Colonic mucosa (tissue), 4 donors: ENCODE data around the gene HOXD10. TPM values are rescaled to one million over a fixed set of nuclear protein-coding genes. Genes with fewer than 3 reads are reported as not detected.
A peak's percentile ranks its signal among the peaks of the same experiment; 100 is the strongest.

Experiments used
- DNase-seq: peaks from one replicate; pipeline ENCODE4 v3.0.0-alpha.2; 2020
- H3K27ac ChIP-seq: fragments of 200-600 bp; one replicate; pipeline ENCODE4 v1.8.0; 2021
- H3K27me3 ChIP-seq: fragments of 200-600 bp; one replicate; pipeline ENCODE4 v1.8.0; 2021
- H3K36me3 ChIP-seq: fragments of 200-600 bp; one replicate; pipeline ENCODE4 v1.8.0; 2021
- H3K4me1 ChIP-seq: fragments of 200-600 bp; one replicate; pipeline ENCODE4 v1.8.0; 2021; ENCODE audit warnings: mild to moderate bottlenecking
- H3K4me3 ChIP-seq: fragments of 200-600 bp; one replicate; pipeline ENCODE4 v1.8.0; 2021
- H3K9ac ChIP-seq, 2 donors: one replicate each; pipeline ENCODE4 v1.7.0; 2013; ENCODE audit warnings: control low read depth in 2 of 2, low read depth in 2 of 2, low read length in 2 of 2
- H3K9me3 ChIP-seq: fragments of 200-600 bp; one replicate; pipeline ENCODE4 v1.8.0; 2021
- intact Hi-C: fragments of 100-400 bp; cut with DNase I; formaldehyde crosslinking; loops from one replicate; pipeline ENCODE4 v1.14.1; 2022
- total RNA-seq, 2 donors: library from RNA; stranded (reverse); fragmentation: NEBNext Ultra II Directional in 1 of 2; extraction: Animal tissue kit (Norgen Biotek cat#: 25700) in 1 of 2; gene quantifications; one replicate each; pipeline ENCODE4 v1.2.1, GENCODE V29; 2021
- TF ChIP-seq, protein P1 (sequence below): fragments of 200-600 bp; IDR thresholded peaks from one replicate; pipeline ENCODE4 v1.8.0; 2022; ENCODE audit warnings: antibody characterized with exemption, mild to moderate bottlenecking
- donor health status: healthy.
- donor health status: DM: no; HTN: no; CAD: no.
- donor health status: DM: no; HTN: no; CAD: no.

Gene HOXD10
- total RNA-seq, 2 donors from 2014 or later = 0.32 to 1.9 TPM

GRCh38 chr2:176091329-176092258 lies 25.0 kb upstream of the HOXD10 start:
- intact Hi-C loops = loop anchor here (2.0 kb wide), 1 partner anchor 725 kb away; no protein-coding TSS in a partner anchor
- no peak overlapping the region for H3K27ac ChIP-seq
- H3K9ac ChIP-seq = no peak overlapping the region
- TF ChIP-seq, protein P1, sequence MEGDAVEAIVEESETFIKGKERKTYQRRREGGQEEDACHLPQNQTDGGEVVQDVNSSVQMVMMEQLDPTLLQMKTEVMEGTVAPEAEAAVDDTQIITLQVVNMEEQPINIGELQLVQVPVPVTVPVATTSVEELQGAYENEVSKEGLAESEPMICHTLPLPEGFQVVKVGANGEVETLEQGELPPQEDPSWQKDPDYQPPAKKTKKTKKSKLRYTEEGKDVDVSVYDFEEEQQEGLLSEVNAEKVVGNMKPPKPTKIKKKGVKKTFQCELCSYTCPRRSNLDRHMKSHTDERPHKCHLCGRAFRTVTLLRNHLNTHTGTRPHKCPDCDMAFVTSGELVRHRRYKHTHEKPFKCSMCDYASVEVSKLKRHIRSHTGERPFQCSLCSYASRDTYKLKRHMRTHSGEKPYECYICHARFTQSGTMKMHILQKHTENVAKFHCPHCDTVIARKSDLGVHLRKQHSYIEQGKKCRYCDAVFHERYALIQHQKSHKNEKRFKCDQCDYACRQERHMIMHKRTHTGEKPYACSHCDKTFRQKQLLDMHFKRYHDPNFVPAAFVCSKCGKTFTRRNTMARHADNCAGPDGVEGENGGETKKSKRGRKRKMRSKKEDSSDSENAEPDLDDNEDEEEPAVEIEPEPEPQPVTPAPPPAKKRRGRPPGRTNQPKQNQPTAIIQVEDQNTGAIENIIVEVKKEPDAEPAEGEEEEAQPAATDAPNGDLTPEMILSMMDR = no peak
- no peaks in the 10 kb centered on the region for H3K9me3 ChIP-seq
- H3K36me3 ChIP-seq = no peaks in the 10 kb centered on the region
- DNase-seq = no peak
- H3K4me3 ChIP-seq = no peak overlapping the region
- H3K27me3 ChIP-seq = peaks cover 99% of the 10 kb centered on the region
- H3K4me1 ChIP-seq = peaks cover 8% of the 10 kb centered on the region

- H3K36me3 ChIP-seq = no peaks in the 10 kb centered on the region
- H3K4me1 ChIP-seq = peaks cover 8% of the 10 kb centered on the region
- no peaks in the 10 kb centered on the region for H3K9me3 ChIP-seq
- H3K27me3 ChIP-seq = peaks cover 99% of the 10 kb centered on the region
- TF ChIP-seq, protein P1 = no peak
- intact Hi-C loops = no loop called here
- no peak within 1 kb of the TSS for H3K9ac ChIP-seq
- H3K27ac ChIP-seq = peak within 1 kb of the TSS; percentile 24
- no peak for DNase-seq
- peak within 1 kb of the TSS; percentile 39 for H3K4me3 ChIP-seq
These were observed 24.1 kb upstream of the HOXD10 start, which contains the start of gene HOXD13 for GRCh38 chr2:176092270-176093144. Gene HOXD13 (plus strand): TSS chr2:176092721. CDS start chr2:176092891, 170 bp downstream.

GRCh38 chr2:176093145-176093897 lies 23.3 kb upstream of the HOXD10 start:
- H3K4me1 ChIP-seq = peaks cover 4% of the 10 kb centered on the region

GRCh38 chr2:176093898-176094249 lies 22.7 kb upstream of the HOXD10 start:
- intact Hi-C loops = no loop called here
- H3K27ac ChIP-seq = no peak overlapping the region
- no peak for DNase-seq
- no peak overlapping the region for H3K9ac ChIP-seq
- TF ChIP-seq, protein P1 = no peak
- no peak overlapping the region for H3K4me3 ChIP-seq
- peaks cover 99% of the 10 kb centered on the region for H3K27me3 ChIP-seq
- peaks cover 4% of the 10 kb centered on the region for H3K4me1 ChIP-seq
- H3K36me3 ChIP-seq = no peaks in the 10 kb centered on the region
- H3K9me3 ChIP-seq = no peaks in the 10 kb centered on the region

More at GRCh38 chr2:176093145-176093897, 23.3 kb upstream of the HOXD10 start:
- intact Hi-C loops = no loop called here
- Histone ChIP-seq H3K27me3 (peaks cover 99% of the 10 kb centered on the region), H3K36me3 (no peaks in the 10 kb centered on the region), H3K4me3 (peak overlapping the region; percentile 39), H3K9me3 (no peaks in the 10 kb centered on the region), H3K27ac (peak overlapping the region; percentile 24), H3K9ac (no peak overlapping the region)
- DNase-seq = no peak
- TF ChIP-seq, protein P1 = no peak

DNA sequence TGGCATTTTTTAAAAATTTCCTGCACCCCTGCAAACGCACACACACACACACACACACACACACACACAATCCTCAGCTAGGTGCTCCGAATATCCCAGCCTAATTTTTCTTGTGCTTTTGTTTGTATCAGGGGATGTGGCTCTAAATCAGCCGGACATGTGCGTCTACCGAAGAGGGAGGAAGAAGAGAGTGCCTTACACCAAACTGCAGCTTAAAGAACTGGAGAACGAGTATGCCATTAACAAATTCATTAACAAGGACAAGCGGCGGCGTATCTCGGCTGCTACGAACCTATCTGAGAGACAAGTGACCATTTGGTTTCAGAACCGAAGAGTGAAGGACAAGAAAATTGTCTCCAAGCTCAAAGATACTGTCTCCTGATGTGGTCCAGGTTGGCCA lies 22.2 kb upstream of the HOXD10 start:
- TF ChIP-seq, protein P1 = no peak
- H3K36me3 ChIP-seq = no peaks in the 10 kb centered on the region
- peaks cover 4% of the 10 kb centered on the region for H3K4me1 ChIP-seq
- intact Hi-C loops = no loop called here
- H3K27me3 ChIP-seq = peaks cover 99% of the 10 kb centered on the region
- no peak overlapping the region for H3K9ac ChIP-seq
- no peak for DNase-seq
- no peak overlapping the region for H3K4me3 ChIP-seq
- H3K27ac ChIP-seq = no peak overlapping the region
- H3K9me3 ChIP-seq = no peaks in the 10 kb centered on the region
